ENCODE results near the gene RAB34. TPM values are rescaled to one million over a fixed set of nuclear protein-coding genes. Genes with fewer than 3 reads are reported as not detected.
A peak's percentile ranks its signal among the peaks of the same experiment; 100 is the strongest.

Gene RAB34
- total RNA-seq, 1 donor from 2014 or later: 172 TPM

DNA sequence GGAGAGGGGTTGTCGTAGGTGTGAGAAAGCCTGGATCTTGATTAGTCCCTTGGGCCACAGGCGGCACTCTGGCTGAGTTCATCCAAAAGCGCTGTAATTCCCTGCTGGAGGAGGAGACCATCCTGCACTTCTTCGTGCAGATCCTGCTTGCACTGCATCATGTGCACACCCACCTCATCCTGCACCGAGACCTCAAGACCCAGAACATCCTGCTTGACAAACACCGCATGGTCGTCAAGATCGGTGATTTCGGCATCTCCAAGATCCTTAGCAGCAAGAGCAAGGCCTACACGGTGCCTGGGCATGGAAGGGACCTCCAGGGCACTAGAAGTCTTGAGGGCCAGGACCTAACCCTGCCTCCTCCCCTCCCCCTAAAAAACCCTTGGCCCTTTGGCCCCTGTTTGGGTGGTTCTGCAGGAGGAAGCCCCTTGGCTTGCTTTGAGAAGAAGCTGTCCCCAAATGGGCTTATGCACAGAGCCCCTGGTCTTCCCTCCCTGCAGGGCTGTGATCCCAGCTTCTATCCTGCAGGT lies 17.1 kb upstream of the RAB34 start:
- DNase-seq (ENCODE audit: low spot score in 2 of 2): no peak
- Histone ChIP-seq H3K27ac (no peak overlapping the region), H3K9me3 (no peaks in the 10 kb centered on the region), H3K4me3 (no peak overlapping the region), H3K27me3 (no peaks in the 10 kb centered on the region), H3K36me3 (no peaks in the 10 kb centered on the region), H3K4me1 (no peaks in the 10 kb centered on the region)
- intact Hi-C loops (cut with DNase I): no loop called here
- TF ChIP-seq, protein P1, sequence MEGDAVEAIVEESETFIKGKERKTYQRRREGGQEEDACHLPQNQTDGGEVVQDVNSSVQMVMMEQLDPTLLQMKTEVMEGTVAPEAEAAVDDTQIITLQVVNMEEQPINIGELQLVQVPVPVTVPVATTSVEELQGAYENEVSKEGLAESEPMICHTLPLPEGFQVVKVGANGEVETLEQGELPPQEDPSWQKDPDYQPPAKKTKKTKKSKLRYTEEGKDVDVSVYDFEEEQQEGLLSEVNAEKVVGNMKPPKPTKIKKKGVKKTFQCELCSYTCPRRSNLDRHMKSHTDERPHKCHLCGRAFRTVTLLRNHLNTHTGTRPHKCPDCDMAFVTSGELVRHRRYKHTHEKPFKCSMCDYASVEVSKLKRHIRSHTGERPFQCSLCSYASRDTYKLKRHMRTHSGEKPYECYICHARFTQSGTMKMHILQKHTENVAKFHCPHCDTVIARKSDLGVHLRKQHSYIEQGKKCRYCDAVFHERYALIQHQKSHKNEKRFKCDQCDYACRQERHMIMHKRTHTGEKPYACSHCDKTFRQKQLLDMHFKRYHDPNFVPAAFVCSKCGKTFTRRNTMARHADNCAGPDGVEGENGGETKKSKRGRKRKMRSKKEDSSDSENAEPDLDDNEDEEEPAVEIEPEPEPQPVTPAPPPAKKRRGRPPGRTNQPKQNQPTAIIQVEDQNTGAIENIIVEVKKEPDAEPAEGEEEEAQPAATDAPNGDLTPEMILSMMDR (IDR thresholded peaks at IDR 0.05): no peak

DNA sequence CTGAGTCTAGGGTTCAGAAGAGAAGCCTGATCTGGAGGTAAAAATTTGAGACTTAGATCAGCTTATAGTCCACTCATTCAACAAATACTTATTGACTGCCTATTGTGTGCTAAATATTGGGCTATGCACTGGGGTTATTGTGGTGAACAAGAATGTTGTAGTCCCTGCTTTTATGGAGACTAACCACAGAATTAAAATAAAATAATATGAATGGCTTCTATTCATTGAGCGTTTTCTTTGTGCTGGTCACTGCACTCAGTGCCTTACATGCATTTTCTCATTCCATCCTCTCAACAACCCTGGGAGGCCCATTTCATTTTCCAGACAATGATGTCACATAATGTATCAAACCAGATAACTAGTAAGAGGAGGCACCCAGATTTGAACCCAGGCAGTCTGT lies 15.7 kb upstream of the RAB34 start:
- Histone ChIP-seq H3K27me3 (no peaks in the 10 kb centered on the region), H3K27ac (no peak overlapping the region), H3K36me3 (no peaks in the 10 kb centered on the region), H3K4me1 (no peaks in the 10 kb centered on the region), H3K4me3 (no peak overlapping the region), H3K9me3 (no peaks in the 10 kb centered on the region)
- intact Hi-C loops (cut with DNase I): no loop called here
- no peak for DNase-seq (ENCODE audit: low spot score in 2 of 2)
- TF ChIP-seq, protein P1 (IDR thresholded peaks at IDR 0.05): no peak

DNA sequence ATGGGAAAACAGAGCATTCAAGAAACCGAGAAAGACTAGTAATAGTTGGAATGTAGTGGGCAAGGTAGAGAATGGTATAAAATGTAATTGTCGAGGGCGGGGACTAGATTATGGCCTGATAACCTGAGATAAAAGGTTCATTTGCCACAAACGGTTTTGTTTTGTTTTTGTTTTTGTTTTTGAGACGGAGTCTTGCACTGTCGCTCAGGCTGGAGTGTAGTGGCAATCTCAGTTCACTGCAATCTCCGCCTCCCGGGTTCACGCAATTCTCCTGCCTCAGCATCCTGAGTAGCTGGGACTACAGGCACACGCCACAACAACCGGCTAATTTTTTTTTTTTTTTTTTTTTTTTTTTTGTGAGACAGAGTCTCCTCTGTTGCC lies 12.3 kb upstream of the RAB34 start:
- Histone ChIP-seq H3K36me3 (no peaks in the 10 kb centered on the region), H3K27me3 (no peaks in the 10 kb centered on the region), H3K9me3 (no peaks in the 10 kb centered on the region), H3K27ac (peak overlapping the region in 1 of 2 donors; percentile 95), H3K4me3 (no peak overlapping the region), H3K4me1 (peaks cover 13 to 15% of the 10 kb centered on the region in 2 donors)
- DNase-seq (ENCODE audit: low spot score in 2 of 2): no peak
- intact Hi-C loops (cut with DNase I): loop anchor here (5.0 to 10.0 kb wide), 3 partner anchors 32 to 385 kb away; partner anchors contain the start of gene FLOT2
- TF ChIP-seq, protein P1 (IDR thresholded peaks at IDR 0.05): no peak

DNA sequence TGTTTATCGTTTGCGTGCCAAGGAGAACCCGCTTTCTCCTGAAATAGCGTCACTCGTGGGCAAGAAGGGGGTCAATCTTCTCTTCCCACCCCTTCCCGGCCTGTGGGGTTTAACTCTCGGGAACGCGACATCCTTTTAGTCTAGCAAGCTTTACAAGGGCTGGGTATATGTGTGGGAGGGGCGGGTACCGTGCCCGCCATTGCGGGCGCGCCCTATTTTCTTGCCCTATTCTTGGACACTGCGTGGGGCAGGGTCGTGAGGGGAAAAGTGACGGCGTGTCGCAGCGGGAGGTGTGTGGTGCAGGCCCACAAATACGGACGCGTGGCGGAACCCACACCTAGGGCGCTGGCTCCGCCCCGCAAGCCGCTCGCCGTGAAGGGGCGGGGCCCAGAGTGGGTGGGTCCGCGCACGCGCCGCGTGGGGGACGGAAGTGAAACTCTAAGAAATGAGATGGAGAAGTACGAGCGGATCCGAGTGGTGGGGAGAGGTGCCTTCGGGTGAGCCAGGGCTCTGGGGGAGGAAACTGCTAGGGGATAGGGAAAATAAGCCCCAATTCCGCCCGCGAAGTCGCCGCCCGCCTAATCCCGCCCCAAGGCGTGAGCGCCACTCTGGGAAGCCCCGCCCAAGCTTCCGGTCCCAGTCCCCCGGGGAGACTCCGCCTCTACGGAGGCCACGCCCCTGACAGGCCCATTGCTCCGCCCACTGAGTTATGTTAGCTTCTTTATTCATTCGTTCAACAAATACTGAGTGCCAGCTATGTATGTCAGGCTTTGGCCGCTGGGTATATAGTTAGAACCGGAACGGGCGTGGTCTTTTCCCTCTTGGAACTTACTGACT lies 10.9 kb upstream of the RAB34 start, which contains the start of gene NEK8:
Gene NEK8, plus strand, starts transcription at position 425 of the 837 bp plus-strand sequence. Its CDS starts 26 bp downstream, at position 451.
- no peaks in the 10 kb centered on the region for H3K9me3 ChIP-seq
- peaks cover 13 to 15% of the 10 kb centered on the region in 2 donors for H3K4me1 ChIP-seq
- TF ChIP-seq, protein P1 (IDR thresholded peaks at IDR 0.05): no peak
- H3K27me3 ChIP-seq: no peaks in the 10 kb centered on the region
- DNase-seq (ENCODE audit: low spot score in 2 of 2): peak; percentile 88 to 99
- H3K4me3 ChIP-seq: peak within 1 kb of the TSS; percentile 53 to 83
- intact Hi-C loops (cut with DNase I): loop anchor here (1.0 to 10.0 kb wide), 5 partner anchors 15 to 386 kb away; partner anchors contain the start of gene FLOT2
- H3K36me3 ChIP-seq: peaks cover 9 to 13% of the 10 kb centered on the region in 2 donors
- H3K27ac ChIP-seq: peak within 1 kb of the TSS; percentile 93 to 95

DNA sequence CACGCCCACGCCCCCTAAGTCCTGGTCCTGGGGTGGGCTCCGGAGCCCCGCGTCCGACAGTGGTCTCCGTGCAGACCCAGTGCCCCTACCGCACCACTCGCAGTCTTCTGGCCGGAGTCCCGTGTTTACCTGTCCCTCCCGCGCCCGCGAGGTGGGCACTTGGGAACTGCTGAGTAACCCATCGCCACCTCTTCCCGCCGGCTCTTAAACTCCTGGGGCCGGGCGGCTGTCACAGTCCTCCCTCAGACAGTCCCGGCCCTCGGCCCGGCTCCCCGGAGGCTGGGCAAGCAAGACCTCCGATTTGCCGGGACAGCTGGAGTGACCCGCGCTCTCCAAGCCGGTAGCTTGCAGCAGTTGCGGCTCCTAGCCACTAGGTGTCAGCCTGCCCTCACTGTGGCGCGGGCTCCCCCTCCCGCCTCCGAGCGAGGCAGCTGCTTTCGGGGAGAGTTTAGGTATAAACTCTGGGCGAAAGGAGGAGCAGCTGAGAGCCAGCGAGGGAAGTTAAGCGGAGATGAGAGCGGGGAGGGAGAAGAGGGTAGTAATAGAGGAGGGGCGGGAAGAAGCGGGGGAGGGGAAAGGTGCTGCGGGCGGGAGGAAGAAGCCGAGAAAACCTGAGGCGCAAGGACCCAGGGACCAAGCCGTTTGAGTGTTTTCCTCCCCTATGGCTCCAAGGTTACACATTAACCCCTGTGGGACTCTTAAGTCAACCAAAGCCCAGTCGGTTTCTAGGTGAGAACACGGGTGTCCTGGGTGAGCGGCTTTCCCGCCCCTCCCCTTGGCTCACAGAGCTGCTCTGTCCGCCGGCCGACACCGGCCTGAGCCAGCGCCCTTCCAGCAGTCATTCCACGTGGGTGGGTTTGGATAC lies 9.2 kb upstream of the RAB34 start:
- Histone ChIP-seq H3K36me3 (peaks cover 24 to 29% of the 10 kb centered on the region in 2 donors), H3K4me3 (peak overlapping the region; percentile 53 to 83), H3K27me3 (no peaks in the 10 kb centered on the region), H3K9me3 (no peaks in the 10 kb centered on the region), H3K4me1 (peaks cover 13 to 19% of the 10 kb centered on the region in 2 donors), H3K27ac (peak overlapping the region; percentile 93 to 95)
- intact Hi-C loops (cut with DNase I): loop anchor here (1.0 to 10.0 kb wide), 6 partner anchors 23 to 388 kb away; partner anchors contain the start of gene FLOT2
- DNase-seq (ENCODE audit: low spot score in 2 of 2): peak; percentile 72 to 96
- TF ChIP-seq, protein P1 (IDR thresholded peaks at IDR 0.05): peak; percentile 99 to 100 (median 100)
